HepG2 (cell line): ENCODE results near the gene BCL6. TPM values are rescaled to one million over a fixed set of nuclear protein-coding genes. Genes with fewer than 3 reads are reported as not detected.

ENCODE experiments used
- ATAC-seq: fragments of 200-7000 bp; cut with Tn5 transposase; 3 replicates; pipeline ENCODE4 v1.9.1; 2020; ENCODE audit warnings: mild to moderate bottlenecking, moderate library complexity
- BruUV-seq: library from RNA; stranded (reverse); fragments of 400-500 nt; replicated peaks from 2 replicates; lab custom pipeline; 2021; lab: Mats Ljungman, UMichigan
- CTCF ChIA-PET: fragments of 300-600 bp; formaldehyde crosslinking; extraction: SDS; loops from one replicate; lab custom pipeline; 2021; ENCODE audit warnings: low total read pairs, inconsistent platforms, low intra/inter-chr PET ratio; lab: Yijun Ruan, JAX
- POLR2A ChIA-PET: fragments of 350-600 bp; sonication (Branson Sonifier 250); formaldehyde crosslinking; loops from one replicate; lab custom pipeline; 2020; ENCODE audit warnings: antibody characterized with exemption, inconsistent platforms; lab: Yijun Ruan, JAX
- DNase-seq: peaks from one replicate; pipeline ENCODE4 v3.0.0-alpha.2; 2015; ENCODE audit warnings: low spot score
- FAIRE-seq: peaks from 3 replicates; lab custom pipeline; 2011; peaks lifted over from hg19 to GRCh38; lab: Jason Lieb, UNC
- H2AFZ ChIP-seq: one replicate; pipeline ENCODE4 v1.6.1; 2011; ENCODE audit warnings: low read length, inconsistent platforms
- H3K27ac ChIP-seq: fragments of 300-600 bp; 3 replicates; pipeline ENCODE4 v1.8.0; 2011; ENCODE audit warnings: mixed run types, mild to moderate bottlenecking, mixed read lengths, low read length, inconsistent platforms; ENCODE audit not compliant: insufficient read depth; ENCODE audit errors: extremely low read length
- H3K27me3 ChIP-seq, 2 experiments: fragments of 200-600 bp in 1 of 2; 2 replicates in 1 of 2; 3 replicates in 1 of 2; pipeline versions ENCODE4 v1.6.0 to v1.8.0; 2011; ENCODE audit warnings: low read length in 2 of 2, mild to moderate bottlenecking in 2 of 2, moderate library complexity in 2 of 2, inconsistent platforms in 1 of 2; ENCODE audit not compliant: insufficient read depth in 2 of 2, control insufficient read depth in 1 of 2
- H3K36me3 ChIP-seq, 2 experiments: fragments of 200-600 bp in 1 of 2; replicated peaks in 1 of 2; 2 replicates in 1 of 2; 3 replicates in 1 of 2; pipeline versions ENCODE4 v1.5.1 to v1.8.0; 2011; ENCODE audit warnings: low read length in 2 of 2, inconsistent platforms in 1 of 2; ENCODE audit not compliant: insufficient read depth in 2 of 2, control insufficient read depth in 1 of 2
- H3K4me1 ChIP-seq: 2 replicates; pipeline ENCODE4 v1.5.1; 2012; ENCODE audit warnings: low read length, inconsistent platforms; ENCODE audit not compliant: insufficient read depth
- H3K4me2 ChIP-seq: 2 replicates; pipeline ENCODE4 v1.6.0; 2011; ENCODE audit warnings: low read depth, low read length, inconsistent platforms
- H3K4me3 ChIP-seq, 3 experiments: fragments of 200-600 bp in 1 of 3; sonication (generic), shearing (Covaris generic) in 1 of 3; replicated peaks in 1 of 3; 2 replicates each; pipeline ENCODE4 v1.5.1; 2011 to 2016; ENCODE audit warnings: low read length in 3 of 3, inconsistent platforms in 2 of 3, low read depth in 2 of 3, mild to moderate bottlenecking in 2 of 3, control low read depth in 1 of 3, mixed read lengths in 1 of 3; ENCODE audit not compliant: insufficient read depth in 1 of 3
- H3K79me2 ChIP-seq: one replicate; pipeline ENCODE4 v1.6.1; 2011; ENCODE audit warnings: low read length, inconsistent platforms; ENCODE audit not compliant: insufficient read depth
- H3K9ac ChIP-seq: 2 replicates; pipeline ENCODE4 v1.6.0; 2011; ENCODE audit warnings: mild to moderate bottlenecking, low read depth, low read length, inconsistent platforms; ENCODE audit not compliant: insufficient read depth
- H3K9me3 ChIP-seq: 2 replicates; pipeline ENCODE4 v1.5.1; 2012; ENCODE audit warnings: mild to moderate bottlenecking, low read length
- H4K20me1 ChIP-seq: 2 replicates; pipeline ENCODE4 v1.6.0; 2011; ENCODE audit warnings: inconsistent platforms, mild to moderate bottlenecking, low read length, moderate library complexity; ENCODE audit not compliant: insufficient read depth
- AGO2 ChIP-seq: fragments of 200-400 bp; formaldehyde crosslinking; optimal IDR thresholded peaks from 2 replicates; pipeline ENCODE3; 2017; ENCODE audit warnings: mild to moderate bottlenecking, low read depth, low read length, moderate library complexity
- ATAD3A ChIP-seq: sonication (generic); formaldehyde crosslinking; IDR thresholded peaks from 2 replicates; pipeline ENCODE4 v1.4.0; 2020; ENCODE audit warnings: missing genetic modification reagents
- BRCA1 ChIP-seq: sonication (generic); formaldehyde crosslinking; IDR thresholded peaks from 2 replicates; pipeline ENCODE4 v1.4.0; 2020; ENCODE audit warnings: missing genetic modification reagents
- EED ChIP-seq: sonication (generic); formaldehyde crosslinking; IDR thresholded peaks from 2 replicates; pipeline ENCODE4 v1.5.0; 2020; ENCODE audit warnings: mild to moderate bottlenecking, missing genetic modification reagents
- HNF4G ChIP-seq, 2 experiments: sonication (generic) in 1 of 2; formaldehyde crosslinking in 1 of 2; IDR thresholded peaks; 2 replicates each; pipeline versions ENCODE4 v1.4.0 to v1.6.1; 2011 to 2020; ENCODE audit warnings: borderline replicate concordance in 2 of 2, low read depth in 2 of 2, mild to moderate bottlenecking in 2 of 2, low read length in 1 of 2, missing genetic modification reagents in 1 of 2, moderate library complexity in 1 of 2
- IRF2 ChIP-seq: IDR thresholded peaks from 2 replicates; pipeline ENCODE4 v1.6.1; 2018; ENCODE audit warnings: missing genetic modification reagents, missing compliant biosample characterization
- ISX ChIP-seq: sonication (generic); formaldehyde crosslinking; conservative IDR thresholded peaks from 2 replicates; pipeline ENCODE4 v1.5.0; 2020; ENCODE audit warnings: missing genetic modification reagents
- MAX ChIP-seq: IDR thresholded peaks from 2 replicates; pipeline ENCODE4 v1.6.1; 2012; ENCODE audit warnings: inconsistent platforms
- NONO ChIP-seq, 2 experiments: fragments of 450-650 bp in 1 of 2; sonication (generic) in 1 of 2; formaldehyde crosslinking in 1 of 2; IDR thresholded peaks in 1 of 2; conservative IDR thresholded peaks in 1 of 2; 2 replicates each; pipeline versions ENCODE4 v1.6.1 to v1.8.0; 2017 to 2022; ENCODE audit warnings: mild to moderate bottlenecking in 1 of 2, missing genetic modification reagents in 1 of 2, moderate library complexity in 1 of 2
- POLR2G ChIP-seq: fragments of 200-400 bp; formaldehyde crosslinking; IDR thresholded peaks from 2 replicates; pipeline ENCODE4 v1.6.1; 2018; ENCODE audit warnings: mild to moderate bottlenecking, low read depth, low read length, moderate library complexity
- RBM22 ChIP-seq: fragments of 200-400 bp; formaldehyde crosslinking; optimal IDR thresholded peaks from 2 replicates; pipeline ENCODE3; 2017; ENCODE audit warnings: mild to moderate bottlenecking, low read length, moderate library complexity
- RBM39 ChIP-seq: fragments of 200-400 bp; formaldehyde crosslinking; IDR thresholded peaks from one replicate; pipeline ENCODE4 v1.6.1; 2018; ENCODE audit warnings: antibody characterized with exemption, mild to moderate bottlenecking, low read depth, low read length; ENCODE audit not compliant: poor library complexity, severe bottlenecking
- SALL2 ChIP-seq: sonication (generic); formaldehyde crosslinking; IDR thresholded peaks from 2 replicates; pipeline ENCODE4 v1.8.1; 2023; ENCODE audit warnings: mild to moderate bottlenecking, missing genetic modification reagents, inconsistent platforms
- ZBTB8A ChIP-seq: sonication (generic); formaldehyde crosslinking; IDR thresholded peaks from 2 replicates; pipeline ENCODE4 v1.4.0; 2020; ENCODE audit warnings: mild to moderate bottlenecking, low read depth, missing genetic modification reagents, borderline replicate concordance
- ZFP37 ChIP-seq: sonication (generic); formaldehyde crosslinking; IDR thresholded peaks from 2 replicates; pipeline ENCODE4 v1.4.0; 2020; ENCODE audit warnings: missing genetic modification reagents, borderline replicate concordance
- ZFX ChIP-seq: sonication (generic); formaldehyde crosslinking; IDR thresholded peaks from 2 replicates; pipeline ENCODE4 v1.4.0; 2020; ENCODE audit warnings: mild to moderate bottlenecking, low read depth, missing genetic modification reagents, moderate library complexity
- ZNF12 ChIP-seq: sonication (generic); formaldehyde crosslinking; IDR thresholded peaks from 2 replicates; pipeline ENCODE4 v1.5.0; 2020; ENCODE audit warnings: missing genetic modification reagents
- ZNF263 ChIP-seq: sonication (generic); formaldehyde crosslinking; IDR thresholded peaks from 2 replicates; pipeline ENCODE4 v1.4.0; 2020; ENCODE audit warnings: missing genetic modification reagents
- ZNF441 ChIP-seq: sonication (generic); formaldehyde crosslinking; IDR thresholded peaks from 2 replicates; pipeline ENCODE4 v1.7.0; 2021; ENCODE audit warnings: missing genetic modification reagents, borderline replicate concordance
- ZNF598 ChIP-seq: sonication (generic); formaldehyde crosslinking; IDR thresholded peaks from 2 replicates; pipeline ENCODE4 v1.5.1; 2020; ENCODE audit warnings: mild to moderate bottlenecking, missing genetic modification reagents, borderline replicate concordance
- ZNF691 ChIP-seq: sonication (generic); formaldehyde crosslinking; IDR thresholded peaks from 2 replicates; pipeline ENCODE4 v1.4.0; 2020; ENCODE audit warnings: missing genetic modification reagents, low read depth, mild to moderate bottlenecking, borderline replicate concordance
- ZNF766 ChIP-seq: sonication (generic); formaldehyde crosslinking; IDR thresholded peaks from 2 replicates; pipeline ENCODE4 v1.5.0; 2020; ENCODE audit warnings: missing genetic modification reagents, borderline replicate concordance
- ZSCAN21 ChIP-seq: sonication (generic); formaldehyde crosslinking; IDR thresholded peaks from 2 replicates; pipeline ENCODE4 v1.8.0; 2022; ENCODE audit warnings: mild to moderate bottlenecking, missing genetic modification reagents, moderate library complexity, borderline replicate concordance
- WGBS: methylation state at CpG from one replicate; pipeline ENCODE4 v1.1.6; 2017; ENCODE audit warnings: low lambda C conversion rate; 5-methylcytosine and 5-hydroxymethylcytosine counted together
- in situ Hi-C: cut with HindIII; loops from 2 replicates; pipeline ENCODE4 v1.10.0; 2017; ENCODE audit warnings: low pct_unique_long_range_greater_than_20kb; ENCODE audit not compliant: extremely low pct_ligation_motif_present
- intact Hi-C: fragments of 100-400 bp; cut with micrococcal nuclease; formaldehyde crosslinking; loops from one replicate; pipeline ENCODE4 v1.10.0; 2022; ENCODE audit not compliant: unreplicated experiment
- polyA plus RNA-seq, 8 experiments: library from polyadenylated mRNA; depleted of rRNA in 3 of 8; stranded (reverse) in 7 of 8; unstranded in 1 of 8; fragments of >200 nt; fragmentation: Illumina TruSeq in 4 of 8; extraction: Trizol in 4 of 8; gene quantifications; 2 replicates each; pipeline versions ENCODE4 v1.2.1 to v1.2.3, GENCODE V29; 2011 to 2016; ENCODE audit warnings: low read depth in 4 of 8, missing spikeins in 1 of 8, mixed read lengths in 1 of 8; ENCODE audit not compliant: insufficient read depth in 1 of 8
- total RNA-seq, 5 experiments: library from RNA; depleted of rRNA; stranded (reverse); fragments of >200 nt; fragmentation: Illumina TruSeq; extraction: Trizol; gene quantifications; 2 replicates each; pipeline ENCODE4 v1.2.3, GENCODE V29; 2016; ENCODE audit warnings: low read depth in 1 of 5

BCL6 gene
- total and polyA plus RNA-seq, 2 of the 13 experiments (the other 11 are each of a cell fraction or from before 2014, with no cell fraction given), result 21.2 to 53.7 TPM

GRCh38 chr3:187721055-187721454 lies 24.2 kb downstream of the BCL6 start (continued):
- no peak for TF ChIP-seq HNF4G (IDR thresholded peaks at IDR 0.05; ENCODE audit: borderline replicate concordance, low read depth, low read length)
- TF ChIP-seq HNF4G (CRISPR knock-in tag; IDR thresholded peaks at IDR 0.05; ENCODE audit: borderline replicate concordance, low read depth), result no peak
- TF ChIP-seq ZBTB8A (CRISPR knock-in tag), result no peak
- TF ChIP-seq ZNF691, result no peak
- TF ChIP-seq ZNF441, result no peak
- TF ChIP-seq ISX, result no peak
- TF ChIP-seq ATAD3A, result no peak
- peak; percentile 88 for TF ChIP-seq RBM22
- TF ChIP-seq ZNF12 (CRISPR knock-in tag), result no peak
- TF ChIP-seq AGO2, result peak; percentile 28

- peak overlapping the region; percentile 51 for H3K4me2 ChIP-seq
- H3K9me3 ChIP-seq, result no peaks in the 10 kb centered on the region
- FAIRE-seq, result no peak
- ChIA-PET POLR2A (interaction anchor here (1.2 kb wide), 1 partner anchor 575 kb away, joined by 3 read pairs; no protein-coding TSS in a partner anchor), CTCF (no interaction called here)
- H2AFZ ChIP-seq, result no peak overlapping the region
- H3K9ac ChIP-seq, result peak overlapping the region; percentile 31; the same call in 1 of the 2 replicates
- no peak for DNase-seq
- ATAC-seq, result peak; percentile 50
- H3K36me3 ChIP-seq, result peaks cover 16 to 35% of the 10 kb centered on the region in 2 experiments; a peak in 4 of 5 replicates
- no peaks in the 10 kb centered on the region for H3K79me2 ChIP-seq
- H4K20me1 ChIP-seq, result peaks cover 8% of the 10 kb centered on the region; the same call in 1 of the 2 replicates
- WGBS, result 85% methylated on average over 2 of the region's 2 CpGs
- no peaks in the 10 kb centered on the region for H3K27me3 ChIP-seq
- BruUV-seq, result no TSS peak
- H3K27ac ChIP-seq, result peak overlapping the region; percentile 91
- in situ Hi-C loops, result no loop called here
- intact Hi-C loops, result no loop called here
- 0 out of 6 replicates have a peak overlapping the region, but pooled peaks of 1 of the 3 experiments have one; percentile 12 for H3K4me3 ChIP-seq
- peaks cover 42% of the 10 kb centered on the region for H3K4me1 ChIP-seq
- TF ChIP-seq ZSCAN21 (CRISPR knock-in tag) (0 out of 2 replicates have a peak, but pooled peaks have one; percentile 11), NONO (IDR thresholded peaks at IDR 0.05) (no peak), NONO (CRISPR knock-in tag; conservative IDR thresholded peaks at IDR 0.05) (no peak), EED (CRISPR knock-in tag) (no peak), POLR2G (peak; percentile 38), RBM39 (peak; percentile 20), ZNF598 (CRISPR knock-in tag) (peak; percentile 12; the same call in 1 of the 2 replicates), ZFX (CRISPR knock-in tag) (0 out of 2 replicates have a peak, but pooled peaks have one; percentile 4), ZNF766 (CRISPR knock-in tag) (no peak), ZNF691 (0 out of 2 replicates have a peak, but pooled peaks have one; percentile 16), ZFP37 (CRISPR knock-in tag) (no peak), SALL2 (CRISPR knock-in tag) (no peak), ZNF263 (CRISPR knock-in tag) (no peak), IRF2 (CRISPR knock-in tag) (0 out of 2 replicates have a peak, but pooled peaks have one; percentile 2), BRCA1 (CRISPR knock-in tag) (no peak), MAX (no peak)
Measured at GRCh38 chr3:187720337-187720670, 25.0 kb downstream of the BCL6 start.
